HCT116 (cell line): ENCODE results near the gene ITFG1.

Experiments
- RAD21 ChIP-seq: IDR thresholded peaks from 2 replicates; pipeline ENCODE4 v1.6.1; 2012; ENCODE audit warnings: low read depth, mild to moderate bottlenecking
- TF ChIP-seq, protein P1 (sequence below), 3 experiments: fragments of 200-600 bp in 1 of 3; sonication (generic) in 1 of 3; IDR thresholded peaks in 2 of 3; conservative IDR thresholded peaks in 1 of 3; 2 replicates each; pipeline ENCODE4 v1.5.1; 2012 to 2017; ENCODE audit warnings: low read depth in 2 of 3, low read length in 2 of 3, antibody characterized with exemption in 1 of 3, borderline replicate concordance in 1 of 3, control low read depth in 1 of 3, mild to moderate bottlenecking in 1 of 3, mixed read lengths in 1 of 3, mixed run types in 1 of 3, moderate library complexity in 1 of 3; ENCODE audit not compliant: insufficient read depth in 1 of 3

DNA sequence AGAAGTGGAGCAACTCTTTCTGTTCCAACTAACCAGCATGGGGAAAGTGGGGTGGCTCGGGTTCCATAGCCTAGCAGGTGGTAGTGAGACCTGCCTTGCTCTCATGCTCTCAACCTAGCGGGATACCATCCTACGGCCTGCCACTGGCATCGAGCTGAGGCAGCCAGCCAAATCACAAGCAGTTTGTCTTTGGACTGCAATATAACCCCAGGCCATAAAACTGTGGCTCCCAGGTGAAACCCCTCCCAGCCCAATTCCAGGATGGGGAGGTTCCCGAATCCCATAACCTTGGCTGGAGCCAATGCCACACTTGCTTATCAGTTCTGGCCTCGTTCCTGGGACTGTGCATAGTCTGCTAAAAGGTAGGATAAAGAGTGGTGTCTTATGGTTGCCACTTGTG lies 161.3 kb downstream of the ITFG1 start:
- TF ChIP-seq, protein P1, sequence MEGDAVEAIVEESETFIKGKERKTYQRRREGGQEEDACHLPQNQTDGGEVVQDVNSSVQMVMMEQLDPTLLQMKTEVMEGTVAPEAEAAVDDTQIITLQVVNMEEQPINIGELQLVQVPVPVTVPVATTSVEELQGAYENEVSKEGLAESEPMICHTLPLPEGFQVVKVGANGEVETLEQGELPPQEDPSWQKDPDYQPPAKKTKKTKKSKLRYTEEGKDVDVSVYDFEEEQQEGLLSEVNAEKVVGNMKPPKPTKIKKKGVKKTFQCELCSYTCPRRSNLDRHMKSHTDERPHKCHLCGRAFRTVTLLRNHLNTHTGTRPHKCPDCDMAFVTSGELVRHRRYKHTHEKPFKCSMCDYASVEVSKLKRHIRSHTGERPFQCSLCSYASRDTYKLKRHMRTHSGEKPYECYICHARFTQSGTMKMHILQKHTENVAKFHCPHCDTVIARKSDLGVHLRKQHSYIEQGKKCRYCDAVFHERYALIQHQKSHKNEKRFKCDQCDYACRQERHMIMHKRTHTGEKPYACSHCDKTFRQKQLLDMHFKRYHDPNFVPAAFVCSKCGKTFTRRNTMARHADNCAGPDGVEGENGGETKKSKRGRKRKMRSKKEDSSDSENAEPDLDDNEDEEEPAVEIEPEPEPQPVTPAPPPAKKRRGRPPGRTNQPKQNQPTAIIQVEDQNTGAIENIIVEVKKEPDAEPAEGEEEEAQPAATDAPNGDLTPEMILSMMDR (IDR thresholded peaks at IDR 0.05 in 2 of 3, conservative IDR thresholded peaks at IDR 0.05 in 1 of 3; ENCODE audit: borderline replicate concordance in 1 of 3, insufficient read depth in 1 of 3, low read depth in 2 of 3, low read length in 2 of 3) = no peak
- no peak for TF ChIP-seq RAD21
